Measurements from ENCODE around the gene PPM1J. TPM values are rescaled to one million over a fixed set of nuclear protein-coding genes. Genes with fewer than 3 reads are reported as not detected.

Gene PPM1J
- total RNA-seq, 1 experiment from 2014 or later, result 19.3 TPM

DNA sequence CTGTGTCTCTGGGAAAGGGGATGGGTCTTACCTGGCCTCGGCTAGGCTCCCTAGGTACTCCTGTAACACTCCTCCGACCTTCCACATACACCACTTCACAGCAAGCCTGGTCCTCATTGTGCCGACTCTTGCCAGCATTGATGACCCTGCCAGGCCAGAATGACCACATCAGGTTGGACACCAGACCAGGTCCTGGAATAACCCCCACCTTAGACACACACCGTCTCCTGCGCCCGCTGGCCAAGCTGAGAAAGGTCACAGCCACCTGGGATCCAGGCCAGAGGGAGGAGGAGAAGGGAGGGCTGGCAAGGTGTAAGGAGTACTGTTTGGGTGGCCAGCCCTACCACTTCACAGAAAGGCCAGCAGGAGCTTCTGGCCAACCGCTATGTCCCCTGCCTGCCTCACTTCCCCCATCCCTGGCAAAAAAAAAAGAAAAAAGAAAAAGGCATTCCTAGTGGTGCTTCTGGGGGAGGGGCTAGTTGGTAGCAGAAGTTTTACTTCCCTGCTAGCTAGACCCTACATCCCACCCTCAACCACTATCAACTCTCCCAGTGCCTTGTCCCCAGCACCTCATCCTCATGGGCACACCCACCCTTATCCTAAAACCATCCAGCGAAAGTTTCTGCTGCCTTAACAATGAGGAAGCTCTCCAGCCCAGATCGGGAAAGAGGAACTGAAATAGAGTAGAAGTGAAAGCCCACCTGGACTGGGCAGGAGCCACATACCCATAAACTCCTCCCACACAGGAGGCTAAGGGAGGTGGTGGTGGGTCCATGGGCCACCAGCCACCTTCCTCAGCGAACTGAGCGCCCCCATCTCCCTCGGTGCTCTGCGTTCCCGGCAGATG is 1.4 kb downstream of the PPM1J start (continued):
- TF ChIP-seq, protein P1, sequence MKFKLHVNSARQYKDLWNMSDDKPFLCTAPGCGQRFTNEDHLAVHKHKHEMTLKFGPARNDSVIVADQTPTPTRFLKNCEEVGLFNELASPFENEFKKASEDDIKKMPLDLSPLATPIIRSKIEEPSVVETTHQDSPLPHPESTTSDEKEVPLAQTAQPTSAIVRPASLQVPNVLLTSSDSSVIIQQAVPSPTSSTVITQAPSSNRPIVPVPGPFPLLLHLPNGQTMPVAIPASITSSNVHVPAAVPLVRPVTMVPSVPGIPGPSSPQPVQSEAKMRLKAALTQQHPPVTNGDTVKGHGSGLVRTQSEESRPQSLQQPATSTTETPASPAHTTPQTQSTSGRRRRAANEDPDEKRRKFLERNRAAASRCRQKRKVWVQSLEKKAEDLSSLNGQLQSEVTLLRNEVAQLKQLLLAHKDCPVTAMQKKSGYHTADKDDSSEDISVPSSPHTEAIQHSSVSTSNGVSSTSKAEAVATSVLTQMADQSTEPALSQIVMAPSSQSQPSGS (CRISPR knock-in tag; IDR thresholded peaks at IDR 0.05; ENCODE audit: borderline replicate concordance, low read depth), result no peak
- no peak for TF ChIP-seq NFYB (CRISPR knock-in tag; conservative IDR thresholded peaks at IDR 0.05; ENCODE audit: low read depth)
- TF ChIP-seq, protein P2, sequence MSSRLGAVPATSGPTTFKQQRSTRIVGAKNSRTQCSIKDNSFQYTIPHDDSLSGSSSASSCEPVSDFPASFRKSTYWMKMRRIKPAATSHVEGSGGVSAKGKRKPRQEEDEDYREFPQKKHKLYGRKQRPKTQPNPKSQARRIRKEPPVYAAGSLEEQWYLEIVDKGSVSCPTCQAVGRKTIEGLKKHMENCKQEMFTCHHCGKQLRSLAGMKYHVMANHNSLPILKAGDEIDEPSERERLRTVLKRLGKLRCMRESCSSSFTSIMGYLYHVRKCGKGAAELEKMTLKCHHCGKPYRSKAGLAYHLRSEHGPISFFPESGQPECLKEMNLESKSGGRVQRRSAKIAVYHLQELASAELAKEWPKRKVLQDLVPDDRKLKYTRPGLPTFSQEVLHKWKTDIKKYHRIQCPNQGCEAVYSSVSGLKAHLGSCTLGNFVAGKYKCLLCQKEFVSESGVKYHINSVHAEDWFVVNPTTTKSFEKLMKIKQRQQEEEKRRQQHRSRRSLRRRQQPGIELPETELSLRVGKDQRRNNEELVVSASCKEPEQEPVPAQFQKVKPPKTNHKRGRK (CRISPR knock-in tag; IDR thresholded peaks at IDR 0.05; ENCODE audit: borderline replicate concordance), result no peak
- no peak for TF ChIP-seq PRDM15 (CRISPR knock-in tag; IDR thresholded peaks at IDR 0.05)
- TF ChIP-seq, protein P3, sequence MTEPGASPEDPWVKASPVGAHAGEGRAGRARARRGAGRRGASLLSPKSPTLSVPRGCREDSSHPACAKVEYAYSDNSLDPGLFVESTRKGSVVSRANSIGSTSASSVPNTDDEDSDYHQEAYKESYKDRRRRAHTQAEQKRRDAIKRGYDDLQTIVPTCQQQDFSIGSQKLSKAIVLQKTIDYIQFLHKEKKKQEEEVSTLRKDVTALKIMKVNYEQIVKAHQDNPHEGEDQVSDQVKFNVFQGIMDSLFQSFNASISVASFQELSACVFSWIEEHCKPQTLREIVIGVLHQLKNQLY (CRISPR knock-in tag; IDR thresholded peaks at IDR 0.05), result no peak
- TF ChIP-seq, protein P4, sequence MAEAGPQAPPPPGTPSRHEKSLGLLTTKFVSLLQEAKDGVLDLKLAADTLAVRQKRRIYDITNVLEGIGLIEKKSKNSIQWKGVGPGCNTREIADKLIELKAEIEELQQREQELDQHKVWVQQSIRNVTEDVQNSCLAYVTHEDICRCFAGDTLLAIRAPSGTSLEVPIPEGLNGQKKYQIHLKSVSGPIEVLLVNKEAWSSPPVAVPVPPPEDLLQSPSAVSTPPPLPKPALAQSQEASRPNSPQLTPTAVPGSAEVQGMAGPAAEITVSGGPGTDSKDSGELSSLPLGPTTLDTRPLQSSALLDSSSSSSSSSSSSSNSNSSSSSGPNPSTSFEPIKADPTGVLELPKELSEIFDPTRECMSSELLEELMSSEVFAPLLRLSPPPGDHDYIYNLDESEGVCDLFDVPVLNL (CRISPR knock-in tag; IDR thresholded peaks at IDR 0.05; ENCODE audit: borderline replicate concordance, low read depth), result no peak

DNA sequence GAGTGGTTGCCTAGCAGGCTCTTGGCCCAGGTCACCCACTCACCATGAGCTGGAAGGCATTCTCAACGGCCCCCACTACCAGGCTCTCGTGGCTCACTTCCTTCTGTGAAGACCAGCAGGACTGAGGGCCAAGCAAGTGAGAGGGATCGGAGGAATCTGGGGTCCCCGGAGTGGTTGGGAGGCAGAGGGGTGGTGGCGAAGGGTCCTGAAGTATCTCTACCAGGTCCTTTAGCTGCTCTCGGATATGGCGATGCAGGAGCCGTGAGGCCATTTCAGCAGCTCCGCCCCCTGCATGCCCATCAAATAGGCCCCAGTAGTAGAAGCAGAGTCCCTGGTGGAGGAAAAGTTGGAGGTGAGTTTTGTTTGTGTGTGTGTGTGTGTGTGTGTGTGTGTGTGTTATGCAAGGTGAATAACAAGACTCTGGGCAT is 2.4 kb downstream of the PPM1J start:
- H3K27ac Mint-ChIP-seq, result no peak overlapping the region
- H3K27me3 Mint-ChIP-seq (ENCODE audit: low read depth), result peaks cover 30% of the 10 kb centered on the region
- H3K4me3 Mint-ChIP-seq, result no peak overlapping the region
- CTCF ChIA-PET, result interaction anchor here (0.6 to 12.5 kb wide), 2 partner anchors 91 to 368 kb away, joined by 4 to 373 read pairs; no protein-coding TSS in a partner anchor
- DNase-seq (ENCODE audit: low spot score), result no peak
- POLR2A ChIA-PET, result no interaction called here
- H3K36me3 Mint-ChIP-seq, result peaks cover 4% of the 10 kb centered on the region
- no peak for ATAC-seq
- peaks cover 53% of the 10 kb centered on the region for H3K4me1 Mint-ChIP-seq
- no peaks in the 10 kb centered on the region for H3K9me3 Mint-ChIP-seq
- TF ChIP-seq E2F5 (CRISPR knock-in tag; IDR thresholded peaks at IDR 0.05) (no peak), ZNF263 (CRISPR knock-in tag; IDR thresholded peaks at IDR 0.05; ENCODE audit: low read depth) (no peak), HMGXB4 (CRISPR knock-in tag; IDR thresholded peaks at IDR 0.05) (no peak), RELA (CRISPR knock-in tag; IDR thresholded peaks at IDR 0.05; ENCODE audit: borderline replicate concordance) (no peak), TP53 (CRISPR knock-in tag; IDR thresholded peaks at IDR 0.05) (no peak), GRHL2 (CRISPR knock-in tag; IDR thresholded peaks at IDR 0.05; ENCODE audit: insufficient replicate concordance, severe bottlenecking) (no peak), CTCF (IDR thresholded peaks at IDR 0.05) (no peak), SMAD4 (CRISPR knock-in tag; IDR thresholded peaks at IDR 0.05) (no peak)
- TF ChIP-seq, protein P5, sequence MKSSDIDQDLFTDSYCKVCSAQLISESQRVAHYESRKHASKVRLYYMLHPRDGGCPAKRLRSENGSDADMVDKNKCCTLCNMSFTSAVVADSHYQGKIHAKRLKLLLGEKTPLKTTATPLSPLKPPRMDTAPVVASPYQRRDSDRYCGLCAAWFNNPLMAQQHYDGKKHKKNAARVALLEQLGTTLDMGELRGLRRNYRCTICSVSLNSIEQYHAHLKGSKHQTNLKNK (CRISPR knock-in tag; IDR thresholded peaks at IDR 0.05), result no peak
- TF ChIP-seq, protein P6, sequence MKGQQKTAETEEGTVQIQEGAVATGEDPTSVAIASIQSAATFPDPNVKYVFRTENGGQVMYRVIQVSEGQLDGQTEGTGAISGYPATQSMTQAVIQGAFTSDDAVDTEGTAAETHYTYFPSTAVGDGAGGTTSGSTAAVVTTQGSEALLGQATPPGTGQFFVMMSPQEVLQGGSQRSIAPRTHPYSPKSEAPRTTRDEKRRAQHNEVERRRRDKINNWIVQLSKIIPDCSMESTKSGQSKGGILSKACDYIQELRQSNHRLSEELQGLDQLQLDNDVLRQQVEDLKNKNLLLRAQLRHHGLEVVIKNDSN (CRISPR knock-in tag; IDR thresholded peaks at IDR 0.05), result no peak
- TF ChIP-seq, protein P2 (CRISPR knock-in tag; IDR thresholded peaks at IDR 0.05; ENCODE audit: borderline replicate concordance), result no peak
